Mononuclear cell (primary cell): ENCODE data around the gene ARHGEF7. TPM values are rescaled to one million over a fixed set of nuclear protein-coding genes. Genes with fewer than 3 reads are reported as not detected.
A peak's percentile ranks its signal among the peaks of the same experiment; 100 is the strongest.

Experiments used
- H3K27me3 ChIP-seq: 2 replicates; pipeline ENCODE4 v1.6.0; 2011; ENCODE audit warnings: low read length, control low read depth; ENCODE audit not compliant: insufficient read depth
- H3K4me1 ChIP-seq: 2 replicates; pipeline ENCODE4 v1.5.1; 2011; ENCODE audit warnings: mild to moderate bottlenecking, low read length, control low read depth; ENCODE audit not compliant: insufficient read depth
- H3K4me3 ChIP-seq: 2 replicates; pipeline ENCODE4 v1.5.1; 2011; ENCODE audit warnings: mild to moderate bottlenecking, low read length, moderate library complexity
- H3K9me3 ChIP-seq: 2 replicates; pipeline ENCODE4 v1.5.1; 2011; ENCODE audit warnings: low read depth, mild to moderate bottlenecking, control low read depth, low read length
- total RNA-seq: library from RNA; depleted of rRNA; stranded (reverse); fragments of >200 nt; gene quantifications from one replicate; pipeline ENCODE4 v1.2.3, GENCODE V29; 2012

ARHGEF7 gene
- total RNA-seq, 1 donor: 79.5 TPM

- no peaks in the 10 kb centered on the region for H3K9me3 ChIP-seq
- peaks cover 6% of the 10 kb centered on the region for H3K27me3 ChIP-seq
- H3K4me1 ChIP-seq: no peaks in the 10 kb centered on the region
- H3K4me3 ChIP-seq: no peak overlapping the region
Measured at GRCh38 chr13:111140562-111141105, 25.5 kb downstream of the ARHGEF7 start.

GRCh38 chr13:111142472-111142871, 27.4 kb downstream of the ARHGEF7 start:
- H3K27me3 ChIP-seq: peaks cover 6% of the 10 kb centered on the region
- H3K4me3 ChIP-seq: no peak overlapping the region
- H3K4me1 ChIP-seq: no peaks in the 10 kb centered on the region
- H3K9me3 ChIP-seq: no peaks in the 10 kb centered on the region

GRCh38 chr13:111143865-111144540, 28.9 kb downstream of the ARHGEF7 start:
- Histone ChIP-seq H3K9me3 (no peaks in the 10 kb centered on the region), H3K4me1 (no peaks in the 10 kb centered on the region), H3K27me3 (peaks cover 6% of the 10 kb centered on the region), H3K4me3 (no peak overlapping the region)

- Histone ChIP-seq H3K4me1 (no peaks in the 10 kb centered on the region), H3K9me3 (no peaks in the 10 kb centered on the region), H3K27me3 (peaks cover 6% of the 10 kb centered on the region), H3K4me3 (no peak overlapping the region)
Measured at GRCh38 chr13:111145071-111145470, 30.0 kb downstream of the ARHGEF7 start.

GRCh38 chr13:111145506-111145905, 30.4 kb downstream of the ARHGEF7 start:
- H3K27me3 ChIP-seq: peaks cover 6% of the 10 kb centered on the region
- H3K4me3 ChIP-seq: no peak overlapping the region
- H3K4me1 ChIP-seq: no peaks in the 10 kb centered on the region
- H3K9me3 ChIP-seq: no peaks in the 10 kb centered on the region

GRCh38 chr13:111152844-111153243, 37.7 kb downstream of the ARHGEF7 start:
- Histone ChIP-seq H3K4me1 (peaks cover 20% of the 10 kb centered on the region), H3K9me3 (no peaks in the 10 kb centered on the region), H3K4me3 (peak overlapping the region; percentile 79), H3K27me3 (no peaks in the 10 kb centered on the region)

GRCh38 chr13:111153279-111153976, 38.3 kb downstream of the ARHGEF7 start:
- Histone ChIP-seq H3K9me3 (no peaks in the 10 kb centered on the region), H3K4me3 (peak overlapping the region; percentile 79), H3K27me3 (no peaks in the 10 kb centered on the region), H3K4me1 (peaks cover 20% of the 10 kb centered on the region)

- H3K4me3 ChIP-seq: peak overlapping the region; percentile 79
- no peaks in the 10 kb centered on the region for H3K9me3 ChIP-seq
- peaks cover 20% of the 10 kb centered on the region for H3K4me1 ChIP-seq
- no peaks in the 10 kb centered on the region for H3K27me3 ChIP-seq
Measured at GRCh38 chr13:111153977-111154332, 38.8 kb downstream of the ARHGEF7 start.

GRCh38 chr13:111156421-111156820, 41.3 kb downstream of the ARHGEF7 start:
- H3K4me3 ChIP-seq: no peak overlapping the region
- H3K9me3 ChIP-seq: no peaks in the 10 kb centered on the region
- no peaks in the 10 kb centered on the region for H3K27me3 ChIP-seq
- H3K4me1 ChIP-seq: peaks cover 26% of the 10 kb centered on the region

GRCh38 chr13:111158136-111158805, 43.2 kb downstream of the ARHGEF7 start:
- no peak overlapping the region for H3K4me3 ChIP-seq
- H3K4me1 ChIP-seq: peaks cover 37% of the 10 kb centered on the region
- no peaks in the 10 kb centered on the region for H3K9me3 ChIP-seq
- no peaks in the 10 kb centered on the region for H3K27me3 ChIP-seq

GRCh38 chr13:111159362-111160320, 44.5 kb downstream of the ARHGEF7 start:
- Histone ChIP-seq H3K27me3 (no peaks in the 10 kb centered on the region), H3K4me1 (peaks cover 36% of the 10 kb centered on the region), H3K4me3 (no peak overlapping the region), H3K9me3 (no peaks in the 10 kb centered on the region)

GRCh38 chr13:111160648-111161047, 45.5 kb downstream of the ARHGEF7 start:
- no peak overlapping the region for H3K4me3 ChIP-seq
- peaks cover 37% of the 10 kb centered on the region for H3K4me1 ChIP-seq
- no peaks in the 10 kb centered on the region for H3K9me3 ChIP-seq
- H3K27me3 ChIP-seq: no peaks in the 10 kb centered on the region

- Histone ChIP-seq H3K4me1 (peaks cover 46% of the 10 kb centered on the region), H3K9me3 (no peaks in the 10 kb centered on the region), H3K27me3 (no peaks in the 10 kb centered on the region), H3K4me3 (no peak overlapping the region)
Measured at GRCh38 chr13:111161601-111162600, 46.8 kb downstream of the ARHGEF7 start.
